Measurements from ENCODE around the gene KCNJ6. TPM values are rescaled to one million over a fixed set of nuclear protein-coding genes. Genes with fewer than 3 reads are reported as not detected.

KCNJ6 gene
- total and polyA plus RNA-seq, 9 of the 15 experiments (the other 6 are each of a cell fraction or from before 2014, with no cell fraction given) = 0.06 to 0.21 (median 0.13) TPM; not detected in 1

GRCh38 chr21:37575580-37575979 lies 340.7 kb downstream of the KCNJ6 start (continued):
- no peak for TF ChIP-seq ZNF512 (tag; IDR thresholded peaks at IDR 0.05)
- no peak for TF ChIP-seq SRSF7 (optimal IDR thresholded peaks at IDR 0.05; ENCODE audit: low read depth, low read length)
- TF ChIP-seq PKNOX1 (IDR thresholded peaks at IDR 0.05) = 0 out of 2 replicates have a peak, but pooled peaks have one; percentile 11
- no peak for TF ChIP-seq HDGF (IDR thresholded peaks at IDR 0.05)
- no peak for TF ChIP-seq MED1 (CRISPR knock-in tag; IDR thresholded peaks at IDR 0.05; ENCODE audit: borderline replicate concordance)
- peak; percentile 55 for TF ChIP-seq CBFA2T3 (IDR thresholded peaks at IDR 0.05)
- TF ChIP-seq TFAP4 (CRISPR knock-in tag; IDR thresholded peaks at IDR 0.05; ENCODE audit: borderline replicate concordance) = 0 out of 2 replicates have a peak, but pooled peaks have one; percentile 28
- no peak for TF ChIP-seq MITF (IDR thresholded peaks at IDR 0.05)
- TF ChIP-seq JUNB (CRISPR knock-in tag; conservative IDR thresholded peaks at IDR 0.05) = no peak
- peak; percentile 6 for TF ChIP-seq MEIS2 (IDR thresholded peaks at IDR 0.05; ENCODE audit: partially characterized antibody)
- TF ChIP-seq ZNF282 (CRISPR knock-in tag; IDR thresholded peaks at IDR 0.05) = no peak
- TF ChIP-seq ZNF23 (CRISPR knock-in tag; IDR thresholded peaks at IDR 0.05) = no peak

Data from K562 (cell line).